ENCODE data around the gene ZNF175.
A peak's percentile ranks its signal among the peaks of the same experiment; 100 is the strongest.

Gene ZNF175

GRCh38 chr19:51530616-51531015 is 40.5 kb upstream of the ZNF175 start:
- POLR2A ChIA-PET = interaction anchor here (1.0 kb wide), 1 partner anchor 17 kb away, joined by 3 read pairs; no protein-coding TSS in a partner anchor
- Histone ChIP-seq H3K27me3 (replicated peaks in 2 of 5; ENCODE audit: control insufficient read depth in 4 of 5, insufficient read depth in 5 of 5, low read length in 4 of 5) (peaks cover 0 to 3% (median 0%) of the 10 kb centered on the region in 5 experiments), H3K9me3 (ENCODE audit: control extremely low read depth in 1 of 5, control insufficient read depth in 4 of 5, insufficient read depth in 2 of 5, low read depth in 1 of 5, low read length in 4 of 5) (no peaks in the 10 kb centered on the region), H3K4me1 (ENCODE audit: control extremely low read depth in 1 of 4, control insufficient read depth in 4 of 4, insufficient read depth in 4 of 4, low read length in 3 of 4) (peaks cover 0 to 35% (median 17%) of the 10 kb centered on the region in 4 experiments), H3K36me3 (ENCODE audit: control insufficient read depth in 4 of 4, insufficient read depth in 4 of 4, low read length in 3 of 4) (no peaks in the 10 kb centered on the region), H3K4me3 (ENCODE audit: control insufficient read depth in 1 of 7, extremely low read depth in 1 of 7, insufficient read depth in 4 of 7, low read depth in 2 of 7, low read length in 6 of 7) (peak overlapping the region in 1 of 7 experiments; percentile 52), H3K27ac (ENCODE audit: insufficient read depth in 1 of 2, low read depth in 1 of 2, low read length in 2 of 2, poor library complexity in 1 of 2, severe bottlenecking in 2 of 2) (no peak overlapping the region)
- WGBS (ENCODE audit: insufficient coverage) = 96% methylated on average over 7 of the region's 8 CpGs
- CTCF ChIA-PET = interaction anchor here (1.0 to 1.3 kb wide), 2 partner anchors 8 to 15 kb away, joined by 3 to 5 read pairs; no protein-coding TSS in a partner anchor
- no peak for DNase-seq

DNA sequence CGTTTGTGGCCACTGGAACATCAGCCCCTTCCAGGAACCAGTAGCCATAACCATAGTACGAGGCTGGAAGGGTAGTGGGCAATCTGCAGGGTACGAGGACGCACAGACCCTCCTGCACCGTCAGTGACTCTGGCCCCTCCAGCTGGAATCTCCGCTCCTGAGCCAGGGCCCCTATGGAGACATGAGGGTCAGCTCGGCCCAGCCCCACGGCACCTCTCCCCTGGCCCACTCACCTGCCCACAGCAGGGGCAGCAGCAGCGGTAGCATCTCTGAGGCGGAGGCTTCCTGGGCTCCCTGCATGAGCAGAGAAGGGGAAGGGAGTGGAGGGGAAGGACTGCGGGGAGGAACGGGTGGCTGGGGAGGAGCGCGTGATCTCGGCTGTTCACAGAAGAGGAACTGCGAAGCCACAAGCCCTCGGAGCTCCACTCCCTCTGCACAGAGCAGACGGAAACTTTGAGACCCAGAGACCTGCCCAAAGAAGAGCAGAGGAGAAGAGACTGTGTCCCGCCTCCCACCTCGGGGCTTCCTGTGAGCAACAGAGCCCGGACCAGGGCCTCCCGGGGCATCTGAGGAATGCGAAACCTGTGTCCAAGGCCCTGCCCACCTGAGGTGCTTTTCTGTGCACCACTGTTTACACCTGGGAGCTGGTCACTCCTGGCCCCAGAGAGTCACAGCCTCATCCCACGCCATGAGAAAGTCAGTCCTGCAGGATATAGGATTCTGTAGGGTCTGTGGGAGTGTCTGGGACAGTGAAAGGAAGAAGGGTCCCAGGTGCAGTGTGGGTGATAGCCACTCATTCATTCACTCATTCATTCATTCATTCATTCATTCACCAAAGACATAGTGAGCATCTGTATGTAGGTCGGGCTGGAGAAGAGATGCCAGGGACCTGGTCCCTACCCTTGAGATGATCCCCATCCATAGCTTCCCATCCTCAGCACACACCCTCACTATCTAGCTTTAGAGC is 39.5 kb upstream of the ZNF175 start, which contains the start of gene SIGLEC6:
SIGLEC6 (minus strand) TSS at position 322 of the 967 bp plus-strand sequence; CDS start at position 300, 22 bp downstream.
- Histone ChIP-seq H3K4me1 (ENCODE audit: control extremely low read depth in 1 of 4, control insufficient read depth in 4 of 4, insufficient read depth in 4 of 4, low read length in 3 of 4) (peaks cover 0 to 34% (median 16%) of the 10 kb centered on the region in 4 experiments), H3K27ac (ENCODE audit: insufficient read depth in 1 of 2, low read depth in 1 of 2, low read length in 2 of 2, poor library complexity in 1 of 2, severe bottlenecking in 2 of 2) (peak within 1 kb of the TSS in 1 of 2 experiments; percentile 63), H3K9me3 (ENCODE audit: control extremely low read depth in 1 of 5, control insufficient read depth in 4 of 5, insufficient read depth in 2 of 5, low read depth in 1 of 5, low read length in 4 of 5) (peaks cover 0 to 1% (median 0%) of the 10 kb centered on the region in 5 experiments), H3K4me3 (ENCODE audit: control insufficient read depth in 1 of 7, extremely low read depth in 1 of 7, insufficient read depth in 4 of 7, low read depth in 2 of 7, low read length in 6 of 7) (peak within 1 kb of the TSS in 5 of 7 experiments; percentile 20 to 52 (median 29)), H3K27me3 (replicated peaks in 2 of 5; ENCODE audit: control insufficient read depth in 4 of 5, insufficient read depth in 5 of 5, low read length in 4 of 5) (peaks cover 0 to 3% (median 0%) of the 10 kb centered on the region in 5 experiments), H3K36me3 (ENCODE audit: control insufficient read depth in 4 of 4, insufficient read depth in 4 of 4, low read length in 3 of 4) (no peaks in the 10 kb centered on the region)
- POLR2A ChIA-PET = no interaction called here
- DNase-seq = peak; percentile 88 to 97 (median 96)
- CTCF ChIA-PET = interaction anchor here (1.0 to 1.4 kb wide), 7 partner anchors 9 to 58 kb away, joined by 3 to 6 read pairs (median 3); no protein-coding TSS in a partner anchor
- WGBS (ENCODE audit: insufficient coverage) = 13% methylated on average over 16 of the region's 25 CpGs

DNA sequence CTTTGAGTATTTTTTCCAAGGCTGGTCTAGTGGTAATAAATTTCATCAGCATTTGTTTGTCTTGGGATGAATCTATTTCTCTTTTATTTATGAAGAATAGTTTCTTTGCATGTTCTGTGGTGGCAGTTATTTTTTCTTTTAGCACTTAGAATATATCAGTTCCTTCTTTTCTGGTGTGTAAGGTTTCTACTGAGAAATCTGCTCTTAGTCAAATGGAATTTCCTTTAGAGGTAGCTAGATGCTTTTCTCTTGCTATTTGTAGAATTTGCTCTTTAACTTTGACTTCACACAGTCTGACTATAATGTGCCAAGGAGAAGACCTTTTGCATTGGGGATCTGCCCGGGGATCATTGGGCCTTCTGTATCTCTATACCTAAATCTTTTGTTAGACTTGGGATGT is 35.5 kb upstream of the ZNF175 start:
- peaks cover 0 to 1% (median 0%) of the 10 kb centered on the region in 5 experiments for H3K9me3 ChIP-seq (ENCODE audit: control extremely low read depth in 1 of 5, control insufficient read depth in 4 of 5, insufficient read depth in 2 of 5, low read depth in 1 of 5, low read length in 4 of 5)
- no peak overlapping the region for H3K4me3 ChIP-seq (ENCODE audit: control insufficient read depth in 1 of 7, extremely low read depth in 1 of 7, insufficient read depth in 4 of 7, low read depth in 2 of 7, low read length in 6 of 7)
- peaks cover 0 to 27% (median 16%) of the 10 kb centered on the region in 4 experiments for H3K4me1 ChIP-seq (ENCODE audit: control extremely low read depth in 1 of 4, control insufficient read depth in 4 of 4, insufficient read depth in 4 of 4, low read length in 3 of 4)
- WGBS (ENCODE audit: insufficient coverage) = no CpG with 5 or more reads among the region's 1 CpG
- CTCF ChIA-PET = interaction anchor here (2.1 kb wide), 1 partner anchor 62 kb away, joined by 8 read pairs; no protein-coding TSS in a partner anchor
- H3K36me3 ChIP-seq (ENCODE audit: control insufficient read depth in 4 of 4, insufficient read depth in 4 of 4, low read length in 3 of 4) = no peaks in the 10 kb centered on the region
- DNase-seq = no peak
- POLR2A ChIA-PET = no interaction called here
- peaks cover 0 to 12% (median 2%) of the 10 kb centered on the region in 5 experiments for H3K27me3 ChIP-seq (replicated peaks in 2 of 5; ENCODE audit: control insufficient read depth in 4 of 5, insufficient read depth in 5 of 5, low read length in 4 of 5)
- H3K27ac ChIP-seq (ENCODE audit: insufficient read depth in 1 of 2, low read depth in 1 of 2, low read length in 2 of 2, poor library complexity in 1 of 2, severe bottlenecking in 2 of 2) = no peak overlapping the region

DNA sequence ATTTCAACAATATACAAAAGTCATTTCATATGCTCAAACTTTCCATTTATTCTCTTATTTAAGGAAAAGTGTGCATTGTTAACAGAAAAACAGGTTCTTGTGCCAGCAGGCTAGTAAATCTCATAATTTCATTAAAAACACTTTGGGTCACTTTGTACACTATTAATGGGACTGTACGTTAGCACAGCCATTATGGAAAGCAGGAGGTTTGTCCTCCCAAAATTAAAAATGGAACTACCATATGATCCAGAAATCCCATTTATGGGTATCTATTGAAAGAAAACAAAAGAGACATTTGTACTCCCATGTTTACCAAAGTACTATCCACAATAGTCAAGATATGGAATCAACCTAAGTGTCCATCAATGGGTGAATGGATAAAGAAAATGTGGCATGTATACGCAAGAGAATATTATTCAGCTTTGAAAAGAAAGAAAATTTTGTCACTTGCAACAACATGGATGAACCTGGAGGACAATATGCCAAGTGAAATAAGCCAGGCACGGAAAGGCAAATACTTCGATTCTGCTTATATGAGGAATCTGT is 31.2 kb upstream of the ZNF175 start:
- H3K27ac ChIP-seq (ENCODE audit: insufficient read depth in 1 of 2, low read depth in 1 of 2, low read length in 2 of 2, poor library complexity in 1 of 2, severe bottlenecking in 2 of 2) = no peak overlapping the region
- no peak overlapping the region for H3K4me3 ChIP-seq (ENCODE audit: control insufficient read depth in 1 of 7, extremely low read depth in 1 of 7, insufficient read depth in 4 of 7, low read depth in 2 of 7, low read length in 6 of 7)
- H3K4me1 ChIP-seq (ENCODE audit: control extremely low read depth in 1 of 4, control insufficient read depth in 4 of 4, insufficient read depth in 4 of 4, low read length in 3 of 4) = peaks cover 0 to 24% (median 11%) of the 10 kb centered on the region in 4 experiments
- no peaks in the 10 kb centered on the region for H3K36me3 ChIP-seq (ENCODE audit: control insufficient read depth in 4 of 4, insufficient read depth in 4 of 4, low read length in 3 of 4)
- DNase-seq = no peak
- POLR2A ChIA-PET = no interaction called here
- CTCF ChIA-PET = interaction anchor here (1.2 to 1.8 kb wide), 2 partner anchors 25 to 26 kb away, joined by 3 to 6 read pairs; no protein-coding TSS in a partner anchor
- 100% methylated on average over 3 of the region's 4 CpGs for WGBS (ENCODE audit: insufficient coverage)
- peaks cover 0 to 1% (median 0%) of the 10 kb centered on the region in 5 experiments for H3K9me3 ChIP-seq (ENCODE audit: control extremely low read depth in 1 of 5, control insufficient read depth in 4 of 5, insufficient read depth in 2 of 5, low read depth in 1 of 5, low read length in 4 of 5)
- peaks cover 0 to 23% (median 5%) of the 10 kb centered on the region in 5 experiments for H3K27me3 ChIP-seq (replicated peaks in 2 of 5; ENCODE audit: control insufficient read depth in 4 of 5, insufficient read depth in 5 of 5, low read length in 4 of 5)

DNA sequence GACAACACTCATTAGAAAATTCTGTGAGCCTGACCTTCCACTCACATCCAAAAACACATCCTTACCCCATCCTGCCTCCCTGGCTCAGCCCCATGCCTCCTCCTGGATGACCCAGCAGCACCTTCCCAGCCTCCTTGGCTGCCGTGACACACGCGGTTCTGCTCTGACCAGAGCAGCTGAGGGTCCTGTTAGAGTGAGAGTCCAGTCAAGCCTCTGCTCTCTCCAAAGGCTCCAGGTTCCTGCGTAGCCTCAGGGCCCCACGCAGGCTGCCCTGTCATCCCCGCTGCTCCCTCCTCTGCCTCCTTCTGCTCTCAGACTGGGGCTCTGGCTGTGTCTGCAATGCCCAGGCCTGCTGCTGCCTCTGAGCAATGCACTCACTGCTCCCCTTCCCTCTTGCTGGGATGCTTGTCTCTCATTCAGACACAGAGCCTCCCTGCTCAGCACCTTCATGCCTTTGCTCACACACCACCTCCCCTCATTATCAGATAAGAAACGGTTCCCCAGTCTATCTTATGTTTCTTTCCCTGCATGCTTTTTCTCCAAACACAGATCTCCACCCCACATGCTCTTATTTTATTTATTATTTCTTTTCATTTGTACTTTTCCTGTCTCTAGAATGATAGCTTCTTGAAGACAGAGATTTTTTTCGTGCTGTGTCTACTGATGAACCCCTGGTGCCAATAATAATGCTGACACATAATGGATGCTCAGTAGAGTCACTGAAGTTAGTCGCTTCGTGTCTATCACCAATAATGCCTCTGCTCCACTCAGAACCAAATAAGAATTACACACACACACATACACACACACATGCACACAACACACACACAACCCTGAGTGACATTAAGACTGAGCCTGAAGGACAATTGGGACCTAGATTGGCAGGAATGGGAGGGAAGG is 29.4 kb upstream of the ZNF175 start:
- DNase-seq = no peak
- H3K36me3 ChIP-seq (ENCODE audit: control insufficient read depth in 4 of 4, insufficient read depth in 4 of 4, low read length in 3 of 4) = no peaks in the 10 kb centered on the region
- H3K4me1 ChIP-seq (ENCODE audit: control extremely low read depth in 1 of 4, control insufficient read depth in 4 of 4, insufficient read depth in 4 of 4, low read length in 3 of 4) = peaks cover 6 to 36% (median 27%) of the 10 kb centered on the region in 4 experiments
- H3K27ac ChIP-seq (ENCODE audit: insufficient read depth in 1 of 2, low read depth in 1 of 2, low read length in 2 of 2, poor library complexity in 1 of 2, severe bottlenecking in 2 of 2) = peak overlapping the region in 1 of 2 experiments; percentile 19
- H3K27me3 ChIP-seq (replicated peaks in 2 of 5; ENCODE audit: control insufficient read depth in 4 of 5, insufficient read depth in 5 of 5, low read length in 4 of 5) = peaks cover 0 to 23% (median 5%) of the 10 kb centered on the region in 5 experiments
- no peaks in the 10 kb centered on the region for H3K9me3 ChIP-seq (ENCODE audit: control extremely low read depth in 1 of 5, control insufficient read depth in 4 of 5, insufficient read depth in 2 of 5, low read depth in 1 of 5, low read length in 4 of 5)
- H3K4me3 ChIP-seq (ENCODE audit: control insufficient read depth in 1 of 7, extremely low read depth in 1 of 7, insufficient read depth in 4 of 7, low read depth in 2 of 7, low read length in 6 of 7) = no peak overlapping the region
- ChIA-PET CTCF (no interaction called here), POLR2A (no interaction called here)
- 81% methylated on average over 8 of the region's 10 CpGs for WGBS (ENCODE audit: insufficient coverage)

DNA sequence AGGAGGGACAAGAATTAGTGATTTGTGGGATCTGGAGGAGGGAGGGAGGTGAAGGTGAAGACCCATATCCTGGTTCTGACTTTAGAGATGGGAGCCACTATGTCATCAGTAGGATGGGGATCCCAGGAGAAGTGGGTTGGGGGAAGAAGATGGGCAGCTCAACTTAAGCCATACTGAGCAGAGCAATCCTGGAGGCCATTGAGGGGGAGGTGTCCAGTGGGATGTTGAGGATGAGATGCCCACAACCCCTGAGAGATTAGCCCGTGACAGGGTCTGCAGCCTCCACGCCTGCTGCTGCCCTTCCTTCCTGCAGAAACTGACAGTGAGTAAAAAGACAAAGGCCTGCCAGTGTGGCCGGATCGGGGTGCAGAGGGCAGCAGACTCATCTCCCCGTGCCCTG is 28.4 kb upstream of the ZNF175 start:
- H3K36me3 ChIP-seq (ENCODE audit: control insufficient read depth in 4 of 4, insufficient read depth in 4 of 4, low read length in 3 of 4) = no peaks in the 10 kb centered on the region
- 82% methylated on average over 5 of the region's 5 CpGs for WGBS (ENCODE audit: insufficient coverage)
- CTCF ChIA-PET = no interaction called here
- DNase-seq = no peak
- no peaks in the 10 kb centered on the region for H3K9me3 ChIP-seq (ENCODE audit: control extremely low read depth in 1 of 5, control insufficient read depth in 4 of 5, insufficient read depth in 2 of 5, low read depth in 1 of 5, low read length in 4 of 5)
- H3K4me1 ChIP-seq (ENCODE audit: control extremely low read depth in 1 of 4, control insufficient read depth in 4 of 4, insufficient read depth in 4 of 4, low read length in 3 of 4) = peaks cover 15 to 46% (median 37%) of the 10 kb centered on the region in 4 experiments
- POLR2A ChIA-PET = no interaction called here
- no peak overlapping the region for H3K27ac ChIP-seq (ENCODE audit: insufficient read depth in 1 of 2, low read depth in 1 of 2, low read length in 2 of 2, poor library complexity in 1 of 2, severe bottlenecking in 2 of 2)
- H3K4me3 ChIP-seq (ENCODE audit: control insufficient read depth in 1 of 7, extremely low read depth in 1 of 7, insufficient read depth in 4 of 7, low read depth in 2 of 7, low read length in 6 of 7) = no peak overlapping the region
- peaks cover 0 to 20% (median 5%) of the 10 kb centered on the region in 5 experiments for H3K27me3 ChIP-seq (replicated peaks in 2 of 5; ENCODE audit: control insufficient read depth in 4 of 5, insufficient read depth in 5 of 5, low read length in 4 of 5)
